HG02981 (cell line): ENCODE data around the gene PSEN1.

Experiments
- ATAC-seq: cut with Tn5 transposase; IDR thresholded peaks from one replicate; pipeline ENCODE4 v1.9.1; 2021; ENCODE audit warnings: mild to moderate bottlenecking, moderate library complexity; ENCODE audit not compliant: unreplicated experiment

PSEN1 gene

DNA sequence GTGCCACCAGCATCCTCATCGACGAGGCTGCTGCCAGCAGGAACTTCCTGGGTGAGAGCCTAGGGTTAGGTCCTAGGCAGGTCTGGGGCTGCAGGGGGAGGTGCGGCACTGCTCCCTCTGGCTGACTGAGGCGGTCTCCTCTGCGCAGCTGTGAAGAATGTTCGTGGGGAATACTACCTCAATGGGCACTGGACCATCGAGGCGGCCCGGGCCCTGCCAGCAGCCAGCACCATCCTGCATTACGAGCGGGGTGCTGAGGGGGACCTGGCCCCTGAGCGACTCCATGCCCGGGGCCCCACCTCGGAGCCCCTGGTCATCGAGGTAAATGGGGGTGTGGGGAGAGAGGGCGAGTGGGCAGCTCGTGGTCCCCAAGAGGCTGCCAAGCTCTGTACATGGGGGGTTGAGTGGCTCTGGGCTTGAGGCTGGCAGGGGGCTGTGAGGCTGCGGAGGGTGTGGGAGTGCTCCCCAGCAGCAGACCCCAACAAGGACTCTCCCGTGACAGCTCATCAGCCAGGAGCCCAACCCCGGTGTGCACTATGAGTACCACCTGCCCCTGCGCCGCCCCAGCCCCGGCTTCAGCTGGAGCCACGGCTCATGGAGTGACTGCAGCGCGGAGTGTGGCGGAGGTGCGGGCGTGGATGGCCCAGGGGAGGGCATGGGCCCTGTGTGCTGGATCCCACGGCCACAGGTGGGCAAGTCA lies 115.4 kb downstream of the PSEN1 start:
- ATAC-seq = no peak

DNA sequence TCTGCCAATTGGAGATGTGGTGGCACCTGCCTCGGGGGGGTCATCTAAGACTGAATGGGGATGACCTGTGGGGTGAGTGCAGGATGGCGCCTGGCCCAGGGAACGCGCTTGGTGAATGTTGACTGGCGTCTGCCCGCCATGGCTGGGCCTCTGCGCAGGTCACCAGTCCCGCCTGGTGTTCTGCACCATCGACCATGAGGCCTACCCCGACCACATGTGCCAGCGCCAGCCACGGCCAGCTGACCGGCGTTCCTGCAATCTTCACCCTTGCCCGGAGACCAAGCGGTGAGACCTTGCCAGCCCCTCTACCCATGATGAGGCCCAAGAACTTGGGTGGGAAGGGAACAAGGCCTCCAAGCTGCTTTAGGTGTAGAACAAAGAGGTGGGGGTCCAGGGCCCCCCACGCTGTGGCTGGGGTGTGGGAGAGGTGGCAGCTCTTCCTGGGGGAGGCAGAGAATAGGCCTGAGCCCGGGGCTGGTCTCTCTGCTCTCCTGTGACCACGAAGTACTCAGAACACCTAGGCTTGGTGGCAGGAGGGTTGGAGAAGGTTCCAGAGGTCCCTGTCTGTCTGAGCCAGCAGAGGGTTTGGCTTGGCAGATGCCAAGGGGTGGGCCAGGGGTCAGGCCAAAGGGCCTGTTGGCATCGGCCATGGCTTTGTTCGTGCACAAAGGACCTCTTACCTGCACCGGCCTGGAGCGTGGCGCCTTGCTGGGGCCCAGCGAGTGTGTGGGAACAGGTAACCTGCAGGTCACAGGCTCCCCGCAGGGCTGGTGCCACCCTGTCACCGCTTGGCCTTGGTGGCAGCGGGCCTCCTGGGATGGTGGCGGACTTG lies 116.4 kb downstream of the PSEN1 start:
- no peak for ATAC-seq

DNA sequence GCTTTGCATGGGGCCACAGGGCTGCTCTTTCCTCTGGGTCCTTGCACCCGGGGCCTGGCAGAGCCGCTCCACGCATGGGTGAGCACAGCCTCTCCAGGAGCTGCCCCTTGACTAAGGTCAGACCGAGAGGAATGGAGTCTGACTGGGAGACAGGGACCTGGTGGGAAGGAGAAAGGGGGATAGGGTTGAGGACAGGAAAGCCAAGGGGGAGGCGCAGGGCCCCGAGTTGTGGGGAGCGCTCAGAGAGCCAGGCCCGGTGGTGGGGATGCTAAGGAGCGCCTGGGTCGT lies 117.0 kb downstream of the PSEN1 start:
- ATAC-seq = no peak

DNA sequence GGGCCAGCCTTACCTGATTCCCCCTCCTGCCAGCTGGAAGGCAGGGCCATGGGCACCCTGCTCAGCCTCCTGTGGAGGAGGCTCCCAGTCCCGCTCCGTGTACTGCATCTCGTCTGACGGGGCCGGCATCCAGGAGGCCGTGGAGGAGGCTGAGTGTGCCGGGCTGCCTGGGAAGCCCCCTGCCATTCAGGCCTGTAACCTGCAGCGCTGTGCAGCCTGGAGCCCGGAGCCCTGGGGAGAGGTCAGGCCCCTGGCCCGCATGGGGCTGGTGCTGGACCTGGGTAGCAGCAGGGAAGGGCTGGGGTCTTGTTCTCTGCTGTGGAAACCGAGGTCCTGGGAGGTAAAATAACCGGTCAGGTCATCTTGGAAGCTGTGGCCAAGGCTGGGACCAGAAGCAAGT lies 117.4 kb downstream of the PSEN1 start:
- no peak for ATAC-seq

DNA sequence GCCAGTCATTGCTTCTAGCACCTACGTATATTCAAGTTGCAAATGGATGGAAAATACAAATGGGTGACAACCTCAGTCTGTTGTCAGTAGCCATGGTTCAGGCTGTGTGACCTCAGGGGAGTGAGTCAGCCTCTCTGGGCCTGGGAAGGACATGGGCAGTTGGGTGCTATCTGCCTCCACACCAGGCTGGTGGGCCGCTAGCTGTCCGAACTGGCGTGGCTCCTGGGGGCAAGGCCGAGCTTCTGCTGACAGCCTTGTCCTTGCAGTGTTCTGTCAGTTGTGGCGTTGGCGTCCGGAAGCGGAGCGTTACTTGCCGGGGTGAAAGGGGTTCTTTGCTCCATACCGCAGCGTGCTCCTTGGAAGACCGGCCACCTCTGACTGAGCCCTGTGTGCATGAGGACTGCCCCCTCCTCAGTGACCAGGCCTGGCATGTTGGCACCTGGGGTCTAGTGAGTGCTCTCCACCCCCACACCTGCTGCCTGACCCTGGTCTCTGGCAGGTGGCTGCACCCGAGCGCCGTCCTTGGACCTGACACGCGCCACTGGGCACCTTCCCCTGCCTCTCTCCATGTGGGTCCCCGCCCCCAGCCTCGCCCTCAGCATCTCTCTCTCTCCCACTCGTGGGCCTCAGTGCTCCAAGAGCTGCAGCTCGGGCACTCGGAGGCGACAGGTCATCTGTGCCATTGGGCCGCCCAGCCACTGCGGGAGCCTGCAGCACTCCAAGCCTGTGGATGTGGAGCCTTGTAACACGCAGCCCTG lies 118.1 kb downstream of the PSEN1 start:
- no peak for ATAC-seq

DNA sequence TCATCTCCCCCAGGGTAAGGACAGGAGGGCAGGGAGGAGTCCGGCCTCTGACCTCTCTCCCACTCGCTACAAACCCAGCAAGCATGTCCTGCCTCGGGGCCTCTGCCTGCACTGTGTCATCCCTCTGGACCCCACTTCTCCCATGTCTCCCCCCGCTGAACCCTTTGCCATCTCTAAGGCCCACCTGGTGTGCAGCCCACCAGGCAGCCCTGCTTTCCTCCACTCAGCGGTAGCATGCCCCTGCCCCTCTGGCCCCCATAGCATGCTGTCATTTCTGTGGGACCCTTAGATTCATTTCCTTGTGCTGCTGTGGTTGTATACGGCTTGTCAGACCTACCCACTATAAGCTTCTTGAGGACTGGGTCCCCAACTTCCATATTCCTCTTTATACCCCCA lies 118.7 kb downstream of the PSEN1 start:
- ATAC-seq = no peak

DNA sequence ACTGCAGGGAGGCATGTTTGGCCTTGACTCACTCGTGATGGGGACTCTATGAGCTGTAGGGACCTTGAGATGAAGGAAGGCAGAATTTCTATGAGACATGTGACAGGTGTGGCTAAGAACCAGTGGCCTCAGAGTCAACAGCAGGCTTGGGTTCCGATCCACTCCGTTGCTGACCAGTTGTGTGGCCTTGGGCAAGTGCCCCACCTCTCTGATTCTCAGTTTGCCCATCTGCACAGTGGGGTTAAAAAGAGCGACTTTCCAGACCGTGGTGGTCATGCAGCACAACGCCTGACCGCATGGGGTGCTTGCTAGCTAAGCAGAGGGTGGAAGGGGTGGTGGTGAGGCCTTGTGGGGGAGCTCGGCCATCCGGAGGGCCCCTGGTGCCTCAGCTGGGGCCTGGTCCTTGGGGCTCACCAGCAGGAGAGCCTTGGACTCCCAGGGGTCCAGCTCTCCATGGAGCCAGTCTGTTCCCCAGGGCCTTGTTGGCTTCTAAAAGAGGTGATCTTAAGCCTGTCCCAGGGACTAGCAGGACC lies 119.5 kb downstream of the PSEN1 start:
- no peak for ATAC-seq

DNA sequence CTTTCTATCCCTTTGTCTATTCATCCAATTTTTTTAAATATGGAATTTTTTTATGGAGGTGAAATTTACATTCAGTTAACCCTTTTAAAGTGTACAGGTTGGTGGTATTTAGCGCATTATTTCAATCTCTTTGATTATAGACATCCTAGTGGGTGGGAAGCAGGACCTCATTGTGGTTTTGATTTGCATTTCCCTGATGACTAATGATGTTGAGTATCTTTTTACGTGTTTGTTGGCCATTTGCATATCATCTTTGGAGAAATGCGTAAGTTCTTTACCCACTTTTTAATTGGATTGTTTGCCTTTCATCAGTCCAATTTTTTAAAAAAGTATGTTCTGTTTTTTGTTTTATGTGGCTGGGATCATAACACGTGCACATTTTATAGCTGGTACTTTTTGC lies 121.8 kb downstream of the PSEN1 start:
- ATAC-seq = no peak

DNA sequence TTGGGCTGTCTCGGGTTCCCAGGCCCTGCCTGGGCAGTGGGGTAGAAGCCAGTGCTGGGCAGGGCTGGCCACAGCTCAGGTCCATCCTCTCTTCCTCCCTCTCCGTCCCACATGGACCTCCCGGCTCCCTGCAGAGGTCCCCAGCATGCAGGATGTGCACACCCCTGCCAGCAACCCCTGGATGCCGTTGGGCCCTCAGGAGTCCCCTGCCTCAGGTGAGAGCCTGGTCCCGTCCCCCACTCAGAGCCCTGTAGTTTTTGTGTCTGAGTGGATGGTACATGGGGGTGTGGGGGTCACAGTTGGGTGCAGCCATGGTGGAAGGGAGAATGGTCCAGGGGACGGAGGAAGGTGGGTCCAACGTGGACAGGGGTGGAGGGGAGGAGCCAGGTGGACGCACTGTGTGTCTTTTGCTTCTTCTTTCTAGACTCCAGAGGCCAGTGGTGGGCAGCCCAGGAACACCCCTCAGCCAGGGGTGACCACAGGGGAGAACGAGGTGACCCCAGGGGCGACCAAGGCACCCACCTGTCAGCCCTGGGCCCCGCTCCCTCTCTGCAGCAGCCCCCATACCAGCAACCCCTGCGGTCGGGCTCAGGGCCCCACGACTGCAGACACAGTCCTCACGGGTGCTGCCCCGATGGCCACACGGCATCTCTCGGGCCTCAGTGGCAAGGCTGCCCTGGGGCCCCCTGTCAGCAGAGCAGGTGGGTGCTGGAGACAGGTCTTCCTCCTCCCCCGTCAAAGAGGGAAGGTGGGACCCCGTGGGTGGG lies 122.7 kb downstream of the PSEN1 start:
- no peak for ATAC-seq

DNA sequence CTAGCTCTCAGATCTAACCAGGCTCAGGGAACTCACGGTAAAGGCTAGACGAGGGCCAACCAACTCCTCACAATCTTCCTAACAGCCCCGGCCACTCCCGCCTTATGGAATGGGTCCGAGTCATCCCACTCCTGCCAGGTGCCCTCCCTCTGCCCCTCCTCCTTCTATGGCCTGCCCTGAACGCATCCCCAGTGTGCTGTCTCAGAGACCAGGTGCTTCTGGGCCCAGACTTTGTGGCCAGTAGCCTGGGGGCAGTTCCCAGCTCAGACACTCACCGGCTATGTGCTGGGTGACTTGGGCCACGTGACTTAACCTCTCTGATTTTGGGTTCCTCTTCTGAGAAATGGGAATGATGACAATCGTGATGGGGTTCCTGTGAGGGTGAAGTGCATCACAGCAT lies 123.5 kb downstream of the PSEN1 start:
- no peak for ATAC-seq

DNA sequence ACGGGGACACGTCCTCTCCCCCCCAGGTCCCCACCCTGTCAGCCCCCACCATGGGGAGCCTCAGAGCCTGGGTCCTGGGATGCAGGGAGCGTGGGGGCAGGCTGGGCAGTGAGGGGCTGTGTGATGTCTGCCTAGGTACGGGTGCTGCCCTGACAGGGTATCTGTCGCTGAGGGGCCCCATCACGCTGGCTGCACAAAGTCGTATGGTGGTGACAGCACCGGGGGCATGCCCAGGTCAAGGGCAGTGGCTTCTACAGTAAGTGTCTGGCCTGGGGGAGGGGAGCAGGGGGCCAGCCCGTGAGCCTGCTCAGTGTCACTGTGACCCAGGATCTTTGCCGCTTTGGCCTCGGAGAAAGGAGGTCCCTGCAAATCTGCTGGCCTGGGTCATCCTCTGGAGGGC lies 124.3 kb downstream of the PSEN1 start:
- no peak for ATAC-seq

DNA sequence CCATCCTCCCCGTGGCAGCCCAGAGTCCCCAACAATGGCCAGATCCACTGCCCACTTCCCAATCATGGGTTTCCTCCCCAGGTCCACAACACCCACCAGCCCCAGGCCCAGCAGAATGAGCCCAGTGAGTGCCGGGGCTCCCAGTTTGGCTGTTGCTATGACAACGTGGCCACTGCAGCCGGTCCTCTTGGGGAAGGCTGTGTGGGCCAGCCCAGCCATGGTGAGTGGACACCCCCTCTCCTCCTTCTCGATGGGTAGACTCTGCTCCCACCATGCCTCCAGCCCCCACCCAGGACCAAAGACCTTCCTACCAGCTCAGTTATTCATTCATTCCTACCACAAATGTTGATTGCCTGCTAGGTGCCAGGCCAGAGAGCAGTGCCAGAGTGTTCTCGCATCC lies 124.8 kb downstream of the PSEN1 start:
- ATAC-seq = no peak

DNA sequence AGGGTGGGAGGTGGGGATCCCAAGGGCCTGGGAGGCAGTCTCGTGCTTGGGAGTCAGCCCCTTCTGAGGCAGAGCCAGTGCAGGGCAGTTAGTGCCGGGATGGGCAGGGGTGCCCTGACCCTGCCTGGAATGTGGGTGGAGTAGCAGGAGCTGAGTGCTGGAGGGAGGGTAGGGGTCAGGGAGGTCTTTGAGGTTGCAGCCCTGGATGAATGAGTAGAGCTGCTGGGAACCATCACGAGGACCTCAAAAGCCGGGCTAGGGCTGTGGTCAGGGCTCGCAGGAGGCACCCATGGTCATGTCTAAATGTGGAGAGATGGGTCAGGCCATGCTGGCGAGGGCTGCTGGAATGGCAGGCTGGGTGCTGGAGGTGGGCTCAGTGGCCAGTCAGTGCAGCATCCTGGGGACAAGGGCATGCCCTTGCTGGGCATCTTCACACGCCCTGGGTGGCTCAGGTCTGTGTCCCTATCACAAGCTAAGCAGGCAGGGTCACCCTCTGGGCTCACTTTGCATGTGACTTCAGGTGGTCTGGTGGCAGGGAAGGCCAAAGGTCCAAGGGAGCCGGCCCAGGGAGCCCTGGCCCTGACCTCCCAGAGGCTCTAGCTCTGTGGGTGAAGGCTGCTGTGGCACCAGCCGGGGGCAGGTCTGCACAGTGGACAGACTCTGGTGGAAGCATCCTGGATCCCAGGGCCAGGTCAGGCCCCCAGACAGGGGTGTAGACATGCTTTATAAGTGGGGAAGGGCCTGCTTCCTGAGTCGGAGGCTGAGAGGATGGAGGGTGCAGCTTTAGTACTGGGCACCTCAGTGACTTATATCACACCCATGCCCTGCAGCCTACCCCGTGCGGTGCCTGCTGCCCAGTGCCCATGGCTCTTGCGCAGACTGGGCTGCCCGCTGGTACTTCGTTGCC lies 125.5 kb downstream of the PSEN1 start:
- ATAC-seq = no peak

DNA sequence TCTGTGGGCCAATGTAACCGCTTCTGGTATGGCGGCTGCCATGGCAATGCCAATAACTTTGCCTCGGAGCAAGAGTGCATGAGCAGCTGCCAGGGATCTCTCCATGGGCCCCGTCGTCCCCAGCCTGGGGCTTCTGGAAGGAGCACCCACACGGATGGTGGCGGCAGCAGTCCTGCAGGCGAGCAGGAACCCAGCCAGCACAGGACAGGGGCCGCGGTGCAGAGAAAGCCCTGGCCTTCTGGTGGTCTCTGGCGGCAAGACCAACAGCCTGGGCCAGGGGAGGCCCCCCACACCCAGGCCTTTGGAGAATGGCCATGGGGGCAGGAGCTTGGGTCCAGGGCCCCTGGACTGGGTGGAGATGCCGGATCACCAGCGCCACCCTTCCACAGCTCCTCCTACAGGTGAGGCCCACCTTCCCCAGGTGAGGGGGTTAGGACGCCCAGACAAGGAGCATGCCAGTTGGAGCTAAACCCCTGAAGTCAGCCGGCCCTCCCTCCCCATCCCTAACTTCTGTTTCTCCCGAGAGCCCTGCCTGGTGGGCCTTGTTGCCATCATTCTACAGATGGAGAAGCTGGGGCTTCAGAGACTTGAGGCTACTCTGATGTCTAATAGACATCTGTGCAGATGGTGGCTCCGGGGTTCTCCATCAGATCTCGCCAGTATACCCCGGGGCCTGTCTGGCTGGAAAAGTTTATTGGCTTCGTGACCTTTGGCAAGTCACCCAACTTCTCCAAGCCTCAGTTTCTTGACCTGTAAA lies 126.3 kb downstream of the PSEN1 start:
- no peak for ATAC-seq

DNA sequence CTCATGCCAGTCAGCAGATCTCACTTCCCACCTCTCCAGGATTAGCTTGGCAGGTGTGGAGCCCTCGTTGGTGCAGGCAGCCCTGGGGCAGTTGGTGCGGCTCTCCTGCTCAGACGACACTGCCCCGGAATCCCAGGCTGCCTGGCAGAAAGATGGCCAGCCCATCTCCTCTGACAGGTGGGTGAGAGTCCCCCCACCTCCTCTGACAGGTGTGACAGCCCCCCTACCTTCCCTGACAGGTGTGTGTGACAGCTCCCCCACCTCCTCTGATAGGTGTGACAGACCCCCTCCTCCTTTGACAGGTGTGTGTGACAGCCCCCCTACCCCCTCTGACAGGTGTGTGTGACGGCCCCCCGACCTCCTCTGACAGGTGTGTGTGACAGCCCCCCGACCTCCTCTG lies 127.3 kb downstream of the PSEN1 start:
- ATAC-seq = no peak

DNA sequence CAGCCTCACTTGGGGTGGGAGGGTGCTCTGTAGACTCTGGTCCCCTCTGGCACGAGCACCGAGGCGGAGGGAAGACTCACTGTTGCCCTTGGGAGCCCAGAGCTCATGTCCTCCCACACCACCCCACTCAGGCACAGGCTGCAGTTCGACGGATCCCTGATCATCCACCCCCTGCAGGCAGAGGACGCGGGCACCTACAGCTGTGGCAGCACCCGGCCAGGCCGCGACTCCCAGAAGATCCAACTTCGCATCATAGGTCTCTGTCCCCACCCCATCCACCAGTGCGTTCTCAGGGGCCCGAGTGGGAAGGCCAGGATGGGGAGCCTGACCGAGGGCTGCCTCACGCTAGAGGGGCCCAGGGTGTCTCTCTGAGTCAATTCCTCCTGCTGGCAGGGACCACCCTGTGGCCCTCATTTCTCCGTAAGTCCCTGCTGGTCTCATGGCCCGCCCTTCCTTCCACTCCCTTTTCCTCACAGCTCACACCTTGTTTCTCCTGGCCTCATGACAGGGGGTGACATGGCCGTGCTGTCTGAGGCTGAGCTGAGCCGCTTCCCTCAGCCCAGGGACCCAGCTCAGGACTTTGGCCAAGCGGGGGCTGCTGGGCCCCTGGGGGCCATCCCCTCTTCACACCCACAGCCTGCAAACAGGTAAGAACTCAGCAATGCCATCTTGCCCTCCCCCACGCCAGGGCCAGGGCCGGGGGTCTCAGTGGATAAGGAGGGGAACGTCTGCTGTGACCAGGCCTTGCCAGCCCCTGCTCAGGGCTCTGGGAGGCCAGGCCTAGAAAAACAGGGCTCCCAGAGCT lies 128.0 kb downstream of the PSEN1 start:
- no peak for ATAC-seq

DNA sequence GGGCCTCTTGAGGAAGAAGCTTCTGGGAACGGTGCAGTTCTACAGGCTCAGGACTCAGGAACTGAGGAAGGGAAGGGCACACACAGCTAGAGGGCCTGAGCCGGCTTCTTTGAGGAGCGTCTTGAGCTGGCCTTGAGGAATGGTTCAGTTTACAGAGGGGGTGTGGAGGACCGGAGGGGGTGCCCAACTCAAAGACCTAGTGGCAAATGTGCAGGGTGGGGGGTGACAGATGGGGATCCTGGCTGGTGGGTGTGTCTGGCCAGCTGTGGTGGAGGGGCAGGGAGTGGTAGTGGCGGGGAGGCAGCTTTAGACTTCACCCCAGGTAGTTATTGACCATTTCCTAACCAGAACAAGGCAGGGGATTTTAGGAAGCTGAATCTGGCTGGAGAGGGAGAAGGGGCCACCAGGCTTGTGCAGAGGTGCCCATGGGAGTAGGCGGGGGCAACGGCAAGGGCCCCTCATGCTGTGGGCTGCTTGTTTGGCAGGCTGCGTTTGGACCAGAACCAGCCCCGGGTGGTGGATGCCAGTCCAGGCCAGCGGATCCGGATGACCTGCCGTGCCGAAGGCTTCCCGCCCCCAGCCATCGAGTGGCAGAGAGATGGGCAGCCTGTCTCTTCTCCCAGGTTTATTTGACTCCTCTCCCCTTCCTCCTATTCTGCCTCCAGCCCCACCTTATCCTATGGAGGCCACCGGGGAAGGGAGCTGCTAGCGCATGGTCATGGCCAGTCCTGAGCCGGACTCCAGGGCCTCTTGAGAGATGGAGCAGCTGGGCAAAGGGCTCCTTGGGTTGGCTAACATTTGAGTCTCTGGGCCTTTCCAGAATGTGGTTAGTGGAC lies 128.8 kb downstream of the PSEN1 start:
- ATAC-seq = no peak

DNA sequence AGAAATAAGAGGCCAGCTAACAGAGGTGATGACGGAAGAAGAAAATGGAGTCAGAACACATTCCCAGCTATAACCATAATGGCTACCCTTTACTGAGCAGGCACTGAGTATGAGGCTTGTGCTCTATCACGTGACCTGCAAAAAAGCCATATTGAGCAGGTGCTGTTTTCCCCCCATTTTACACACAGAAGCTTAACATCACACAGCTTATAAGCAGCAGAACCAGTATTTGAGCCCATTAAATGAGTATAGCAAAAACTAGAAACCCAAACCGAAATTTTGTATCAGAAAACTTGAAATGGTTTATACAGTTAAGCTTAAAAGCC lies 129.4 kb downstream of the PSEN1 start:
- ATAC-seq = no peak
